HG03460 (cell line): ENCODE measurements around the gene ZBTB2.
"Not testable (repeated sequence)": the region's sequence is repeated elsewhere in the genome, so short reads cannot be mapped to it uniquely, and the experiment has no call there.

Experiments
- ATAC-seq: cut with Tn5 transposase; IDR thresholded peaks from one replicate; pipeline ENCODE4 v1.9.1; 2021; ENCODE audit not compliant: unreplicated experiment

Gene ZBTB2

DNA sequence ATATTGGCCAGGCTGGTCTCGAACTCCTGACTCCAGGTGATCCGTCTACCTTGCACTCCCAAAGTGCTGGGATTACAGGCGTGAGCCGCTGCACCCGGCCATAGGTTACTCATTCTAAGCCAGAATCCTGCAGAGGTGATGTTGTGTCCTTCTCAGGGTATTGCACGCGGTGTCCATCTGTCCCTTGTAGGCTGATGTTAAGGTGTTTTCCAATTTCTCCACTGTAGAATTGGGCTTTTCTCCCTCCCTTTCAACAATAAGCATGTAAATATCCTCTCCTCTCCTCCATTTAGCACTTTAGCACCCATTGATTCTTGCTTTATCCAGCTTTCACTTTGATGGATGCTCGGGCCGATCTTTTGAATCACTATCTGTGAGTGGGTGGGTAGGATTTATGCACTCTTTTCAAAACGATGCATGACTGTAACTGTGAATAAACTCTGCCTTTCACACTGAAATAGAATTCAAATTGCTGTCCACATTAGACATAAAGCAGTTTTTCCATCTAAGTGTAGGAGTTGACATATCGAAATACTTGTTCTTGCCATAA, 52.6 kb downstream of the ZBTB2 start:
- ATAC-seq, result no peak

DNA sequence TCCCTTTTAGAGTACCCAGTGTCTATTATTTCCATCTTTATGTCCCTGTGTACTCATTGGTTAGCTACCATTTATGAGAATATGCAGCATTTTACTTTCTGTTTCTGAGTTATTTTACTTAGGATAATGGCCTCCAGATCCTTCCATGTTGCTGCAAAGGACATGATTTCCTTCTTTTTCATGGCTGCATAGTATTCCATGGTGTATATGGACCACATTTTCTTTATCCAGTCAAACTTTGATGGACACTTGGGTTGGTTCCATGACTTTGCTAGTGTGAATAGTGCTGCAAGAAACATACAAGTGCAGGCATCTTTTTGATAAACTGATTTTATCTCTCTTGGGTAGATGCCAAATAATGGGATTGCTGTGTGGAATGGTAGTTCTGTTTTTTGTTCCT, 55.4 kb downstream of the ZBTB2 start:
- ATAC-seq, result no peak

DNA sequence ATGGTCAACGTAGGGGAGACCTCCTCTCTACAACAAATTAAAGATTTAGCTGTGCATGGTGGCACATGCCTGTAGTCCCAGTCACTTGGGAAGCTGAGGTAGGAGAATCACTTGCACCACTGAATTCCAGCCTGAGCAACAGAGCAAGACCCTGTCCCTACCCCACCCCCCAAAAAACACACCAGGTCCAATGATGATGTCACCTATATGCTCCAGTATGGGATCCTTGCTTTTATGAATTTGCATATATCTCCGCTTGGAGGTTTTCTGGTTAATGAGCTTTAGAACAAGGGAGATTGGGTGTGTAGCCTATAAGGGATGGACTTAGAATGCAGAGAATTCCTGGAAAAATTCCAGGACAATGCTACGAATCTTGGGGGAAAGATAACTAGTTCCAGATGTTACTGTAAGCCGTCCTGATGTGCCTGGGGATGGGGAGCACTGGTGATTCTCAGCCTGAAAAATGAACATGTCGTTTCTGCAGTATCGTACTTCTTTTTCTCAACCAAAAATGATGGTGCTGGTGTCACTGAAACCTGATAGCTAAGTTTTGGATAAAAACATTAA, 61.1 kb downstream of the ZBTB2 start:
- ATAC-seq, result no peak

DNA sequence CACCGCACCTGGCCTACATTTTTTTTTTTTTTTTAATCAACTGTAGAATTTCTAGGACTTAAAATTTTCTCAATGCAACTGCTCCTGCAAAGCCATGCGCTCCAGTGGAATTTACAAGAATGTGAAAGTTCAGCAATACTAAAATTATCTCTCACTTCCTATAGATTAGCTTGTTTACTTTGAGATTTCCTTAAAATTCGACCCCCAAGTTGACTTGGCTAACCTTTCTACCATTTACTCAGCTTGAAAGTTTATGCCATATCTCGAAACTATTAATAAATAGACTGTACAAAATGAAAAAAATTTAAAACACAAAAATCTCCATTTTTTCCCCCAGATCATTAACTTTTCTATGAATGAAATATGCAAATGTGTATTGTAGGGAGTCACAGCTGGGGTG, 64.3 kb downstream of the ZBTB2 start:
- ATAC-seq, result no peak

DNA sequence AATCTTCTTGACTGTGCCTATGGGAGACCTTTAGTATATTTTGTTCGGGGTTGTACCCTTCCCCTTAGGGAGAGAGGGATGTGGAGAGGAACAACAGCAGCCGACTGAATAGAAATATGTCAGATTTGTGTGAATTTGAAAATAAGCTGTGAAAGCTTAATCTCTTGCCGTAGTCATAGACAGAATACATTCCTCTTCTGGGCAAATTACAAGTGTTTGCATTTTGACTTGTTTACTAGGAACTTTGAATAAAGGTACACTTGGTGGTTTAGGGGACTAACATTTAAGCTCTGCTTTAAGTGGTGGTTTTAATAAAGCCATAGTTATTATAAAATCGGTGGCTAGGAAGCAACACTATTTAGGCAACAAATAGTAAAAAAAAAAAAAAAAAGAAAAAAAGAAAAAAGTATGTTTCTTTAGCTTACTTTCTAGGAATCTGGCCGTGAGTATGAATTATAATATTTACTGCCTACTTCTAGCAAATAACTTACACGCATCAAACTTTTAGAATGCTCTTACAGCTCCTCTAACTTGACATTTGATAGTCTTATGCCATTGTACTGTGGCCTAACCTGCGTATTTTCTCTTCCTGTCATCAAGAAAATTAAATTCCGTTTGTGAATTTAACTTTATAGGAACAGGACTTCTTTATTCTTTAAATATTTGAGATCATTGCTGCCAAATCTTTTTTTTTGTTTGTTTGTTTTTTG, 65.1 kb downstream of the ZBTB2 start:
- ATAC-seq, result no peak

DNA sequence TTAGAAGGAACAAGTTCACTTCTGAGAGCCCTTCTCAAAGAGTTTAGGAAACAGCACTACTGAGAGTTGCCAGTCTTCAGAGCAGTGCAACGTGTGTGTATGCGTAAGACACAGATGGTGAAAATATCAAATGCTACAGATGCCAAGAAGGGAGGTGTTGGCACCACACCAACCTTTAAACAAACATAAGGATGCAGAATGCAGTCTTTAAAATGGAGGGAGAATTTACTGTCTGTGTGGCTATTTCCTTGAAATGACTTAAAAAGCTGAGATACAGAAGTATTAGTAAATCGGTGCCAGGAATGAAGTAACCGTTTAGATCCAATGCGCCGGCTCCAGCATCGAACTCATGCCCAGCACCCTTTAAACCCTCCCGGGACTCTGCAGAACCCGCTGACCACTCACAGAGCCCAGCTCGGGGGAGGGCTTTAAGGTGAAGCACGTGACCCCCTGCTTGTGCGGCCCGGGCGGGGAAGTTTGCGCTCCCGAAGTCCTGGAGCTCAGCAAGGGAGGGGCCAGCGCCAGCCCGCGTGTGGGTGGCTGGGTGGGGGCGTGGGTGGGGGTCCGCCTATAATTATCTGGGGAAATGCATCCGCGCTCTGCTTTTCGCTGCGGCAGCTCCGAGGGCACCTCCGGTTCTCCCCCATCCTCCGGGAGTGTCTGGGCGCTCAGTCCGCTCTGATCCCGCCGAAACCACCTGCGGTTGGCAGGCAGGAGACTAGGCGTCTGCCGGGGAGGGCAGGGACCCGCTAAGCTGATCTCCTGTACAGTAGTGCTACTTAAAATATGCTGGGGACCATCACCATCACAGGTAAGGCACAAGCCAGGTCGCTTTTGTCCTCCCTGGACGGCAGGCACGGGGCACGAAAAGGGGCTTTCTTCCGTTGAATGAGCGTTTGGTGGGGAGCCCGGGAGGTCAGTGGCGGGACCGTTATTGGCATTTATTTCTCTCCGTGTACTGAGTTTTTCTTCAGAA, 66.0 kb downstream of the ZBTB2 start:
- ATAC-seq, result no peak

DNA sequence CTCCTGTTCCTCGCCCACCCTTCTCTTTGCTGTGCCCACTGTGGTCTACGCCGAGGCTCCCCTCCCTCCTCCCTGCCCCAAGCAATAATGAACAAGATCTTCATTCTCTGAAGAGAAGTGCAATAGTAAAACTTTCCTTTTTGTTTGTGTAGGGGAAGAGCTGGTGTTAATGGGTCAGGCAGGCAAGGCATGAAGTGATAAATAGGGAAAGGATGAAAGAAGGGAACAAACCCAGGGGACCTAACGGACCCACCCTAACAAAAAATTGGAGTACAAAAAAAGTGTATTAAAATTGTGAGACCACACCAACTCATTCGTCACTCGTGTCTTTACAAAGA, 66.9 kb downstream of the ZBTB2 start:
- ATAC-seq, result peak; percentile 27

DNA sequence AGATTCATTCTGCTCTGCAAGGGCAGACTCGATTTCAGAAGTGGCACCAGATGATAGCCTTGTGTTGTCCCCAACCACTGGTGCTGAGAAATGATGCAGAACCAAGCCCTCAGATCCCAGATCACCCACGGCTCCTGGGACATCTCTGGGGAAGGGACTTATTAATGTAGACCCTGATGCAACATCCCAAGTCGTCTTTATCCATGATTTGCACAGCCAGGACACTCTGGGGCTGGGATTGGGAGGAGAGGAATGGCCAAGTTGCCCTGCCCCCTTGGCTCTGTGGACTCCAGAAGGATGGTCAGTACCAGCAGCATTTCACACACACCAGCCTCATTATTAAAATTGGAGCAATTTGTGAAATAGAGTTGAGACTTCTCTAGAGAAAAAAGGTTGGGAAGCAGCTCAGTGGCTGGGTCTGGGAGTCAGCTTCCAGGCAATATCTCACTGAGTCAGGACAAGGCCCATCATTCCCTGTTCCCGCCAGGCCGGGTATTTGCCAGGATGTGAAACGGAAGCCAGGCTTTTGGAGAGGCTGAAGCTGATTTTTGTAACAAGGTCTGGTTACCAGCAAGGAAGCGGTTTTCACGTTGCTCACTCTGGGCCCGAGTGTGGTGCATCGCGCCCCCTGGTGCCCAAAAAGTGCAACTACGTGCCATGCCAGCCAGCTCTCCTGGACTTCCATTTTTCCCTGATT, 67.4 kb downstream of the ZBTB2 start:
- ATAC-seq, result peak; percentile 78

DNA sequence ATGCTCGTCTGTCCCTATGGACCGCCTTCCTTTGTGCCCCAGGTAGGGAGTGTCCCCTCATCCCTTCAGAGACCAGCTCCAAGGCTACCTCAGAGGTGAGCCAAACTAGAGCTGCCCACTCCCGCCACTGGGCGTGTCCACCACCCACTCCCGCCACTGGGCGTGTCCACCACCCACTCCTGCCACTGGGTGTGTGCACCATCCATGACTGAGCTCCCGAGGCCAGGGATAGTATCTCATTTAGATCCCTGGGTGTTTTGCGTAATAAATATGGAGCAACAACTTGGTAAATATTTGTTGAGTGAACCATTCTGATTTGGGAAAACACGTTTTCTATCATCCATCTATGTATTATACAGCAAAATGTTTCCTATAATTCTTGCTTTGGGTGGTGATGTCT, 68.8 kb downstream of the ZBTB2 start:
- ATAC-seq, result no peak

DNA sequence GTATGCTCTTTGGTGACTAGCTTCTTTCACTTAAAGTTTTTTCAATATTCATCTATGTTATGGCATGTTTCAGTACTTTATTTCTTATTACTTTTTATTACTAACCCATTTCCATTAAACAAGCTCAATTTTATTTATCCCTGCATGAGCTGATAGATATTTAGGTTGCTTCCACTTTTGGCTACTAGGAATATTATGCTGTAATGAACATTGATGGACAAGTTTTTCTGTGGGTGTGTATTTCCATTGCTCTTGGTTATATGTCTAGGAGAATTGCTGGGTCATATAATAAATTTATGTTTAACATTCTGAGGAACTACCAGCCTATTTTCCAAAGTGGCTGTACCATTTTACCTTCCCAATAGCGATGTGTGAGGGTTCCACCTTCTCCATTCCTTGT, 69.9 kb downstream of the ZBTB2 start:
- ATAC-seq, result no peak

DNA sequence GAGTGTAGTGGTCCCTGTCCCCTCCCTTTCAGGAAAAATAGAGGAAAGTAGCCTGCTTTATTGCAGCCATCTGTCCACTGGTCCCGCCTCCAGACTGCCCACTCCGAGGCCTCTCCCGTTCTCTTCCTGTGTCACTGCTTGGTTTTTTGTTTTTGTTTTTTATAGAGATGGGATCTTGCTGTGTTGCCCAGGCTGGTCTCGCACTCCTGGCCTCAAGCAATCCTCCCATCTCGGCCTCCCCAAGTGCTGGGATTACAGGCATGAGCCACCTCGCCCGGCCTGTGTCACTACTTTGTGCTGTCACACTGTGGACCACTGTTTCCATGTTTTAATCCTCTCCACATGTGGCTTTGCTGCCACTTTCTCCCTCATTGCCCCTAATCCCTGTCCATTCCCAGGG, 71.2 kb downstream of the ZBTB2 start:
- no peak for ATAC-seq

DNA sequence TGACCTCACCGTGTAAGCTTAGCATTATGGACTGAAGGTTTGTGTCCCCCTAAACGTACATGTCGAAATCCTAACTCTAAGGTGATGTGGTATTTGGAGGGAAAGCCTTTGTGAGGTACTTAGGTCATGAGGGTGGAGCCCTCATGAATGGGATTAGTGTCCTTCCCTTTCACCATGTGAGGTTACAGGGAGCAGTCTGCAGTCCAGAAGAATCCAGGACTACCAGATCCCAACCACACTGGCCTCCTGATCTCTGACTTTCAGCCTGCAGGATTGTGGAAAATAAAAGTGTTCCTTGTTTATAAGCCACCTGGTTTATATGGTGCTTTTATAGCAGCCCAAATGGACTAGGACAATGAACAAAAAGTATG, 73.4 kb downstream of the ZBTB2 start:
- ATAC-seq, result no peak

DNA sequence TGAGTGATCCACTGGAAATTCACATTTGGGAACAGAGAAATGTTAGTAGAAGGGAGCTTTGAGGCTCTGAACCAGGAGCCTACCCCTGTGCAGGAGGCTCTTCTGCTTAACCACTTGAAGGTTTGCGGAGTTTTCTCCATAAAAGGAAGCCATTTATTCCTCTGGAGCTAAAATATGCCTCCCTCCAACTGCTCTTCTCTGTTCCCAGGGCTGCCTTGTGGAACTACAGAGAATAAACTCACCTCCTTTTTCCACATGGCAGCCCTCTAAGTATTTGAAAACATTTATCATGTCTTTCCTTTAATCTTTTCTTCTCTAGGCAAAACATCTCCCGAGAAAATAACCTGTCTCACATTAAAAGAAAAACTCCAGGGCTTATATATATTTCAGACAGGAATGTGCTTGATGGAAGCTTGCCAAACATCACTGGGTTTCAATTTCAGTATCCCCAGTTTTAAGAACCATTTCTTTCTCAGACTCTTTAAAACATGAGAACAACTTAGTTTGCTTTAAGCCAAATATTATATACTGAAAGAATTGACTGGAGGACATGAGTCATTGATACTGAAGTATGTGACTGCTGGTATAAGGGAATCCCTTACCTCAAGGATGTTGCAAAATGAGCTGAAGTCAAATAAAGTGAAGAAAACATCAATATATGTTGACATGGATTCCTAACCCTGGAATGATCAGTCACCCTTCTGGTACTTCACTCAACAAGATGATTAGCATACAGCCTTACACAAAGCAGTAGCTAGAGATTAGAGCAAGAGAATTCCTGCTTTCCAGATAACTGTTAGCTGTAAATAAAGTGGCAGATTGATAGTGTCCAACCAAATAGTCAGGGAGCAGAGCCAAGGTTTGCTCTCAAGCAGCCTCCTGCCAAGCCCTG, 74.0 kb downstream of the ZBTB2 start:
- no peak for ATAC-seq

DNA sequence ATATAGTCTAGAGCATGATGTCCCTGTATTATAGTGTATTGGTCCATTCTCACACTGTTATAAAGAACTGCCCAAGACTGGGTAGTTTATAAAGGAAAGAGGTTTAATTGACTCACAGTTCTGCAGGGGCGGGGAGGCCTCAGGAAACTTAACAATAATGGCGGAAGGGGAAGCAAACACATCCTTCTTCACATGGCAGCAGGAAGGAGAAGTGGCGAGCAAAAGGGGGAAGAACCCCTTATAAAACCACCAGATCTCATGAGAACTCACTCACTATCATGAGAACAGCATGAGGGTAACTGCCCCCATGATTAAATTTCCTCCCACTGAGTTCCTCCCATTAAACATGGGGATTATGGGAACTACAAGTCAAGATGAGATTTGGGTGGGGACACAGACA, 75.7 kb downstream of the ZBTB2 start:
- ATAC-seq, result not testable (repeated sequence)
